Fibroblast of peridontal ligament (primary cell): Measurements from ENCODE around the gene ZNF148.

Experiments
- DNase-seq: peaks from one replicate; pipeline ENCODE4 v3.0.0-alpha.2; 2010; ENCODE audit errors: extremely low read depth

The ZNF148 gene

GRCh38 chr3:125332504-125332903, 42.6 kb downstream of the ZNF148 start:
- no peak for DNase-seq

DNA sequence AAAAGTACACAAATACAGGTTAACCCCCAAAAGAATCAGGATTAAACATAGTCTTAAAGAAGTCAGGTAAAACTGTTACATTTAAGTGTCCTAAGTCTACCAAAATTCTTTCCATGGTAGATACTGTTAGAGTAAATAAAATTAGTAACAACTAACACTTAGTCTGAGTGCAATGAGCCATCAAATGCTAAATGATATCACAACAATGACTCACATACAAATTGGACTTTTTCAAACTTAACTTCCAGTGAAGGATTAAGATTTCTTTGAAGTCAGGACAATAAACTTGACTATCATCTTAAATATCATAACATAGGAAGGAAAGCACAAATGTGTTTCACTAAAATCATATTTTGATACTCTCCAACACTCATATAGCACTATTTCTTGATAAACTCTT, 43.9 kb downstream of the ZNF148 start:
- DNase-seq: no peak

DNA sequence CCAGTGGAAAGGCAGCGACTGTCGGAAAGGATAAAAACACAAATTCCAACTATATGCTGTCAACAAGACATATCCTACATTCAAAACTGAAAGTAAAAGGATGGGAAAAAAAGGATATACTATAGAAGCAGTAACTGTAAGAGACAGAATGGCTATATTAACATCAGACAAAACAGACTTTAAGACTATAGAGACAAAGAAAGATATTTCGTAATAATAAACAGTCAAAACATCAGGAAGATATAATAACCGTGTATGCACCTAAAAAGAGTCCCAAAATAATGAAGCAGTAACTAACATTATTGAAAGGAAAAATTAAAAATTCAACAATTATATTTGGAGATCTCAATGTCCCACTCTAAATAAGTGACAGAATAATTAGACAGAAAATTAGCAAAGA, 48.2 kb downstream of the ZNF148 start:
- no peak for DNase-seq

GRCh38 chr3:125325746-125326145, 49.4 kb downstream of the ZNF148 start:
- DNase-seq: no peak

DNA sequence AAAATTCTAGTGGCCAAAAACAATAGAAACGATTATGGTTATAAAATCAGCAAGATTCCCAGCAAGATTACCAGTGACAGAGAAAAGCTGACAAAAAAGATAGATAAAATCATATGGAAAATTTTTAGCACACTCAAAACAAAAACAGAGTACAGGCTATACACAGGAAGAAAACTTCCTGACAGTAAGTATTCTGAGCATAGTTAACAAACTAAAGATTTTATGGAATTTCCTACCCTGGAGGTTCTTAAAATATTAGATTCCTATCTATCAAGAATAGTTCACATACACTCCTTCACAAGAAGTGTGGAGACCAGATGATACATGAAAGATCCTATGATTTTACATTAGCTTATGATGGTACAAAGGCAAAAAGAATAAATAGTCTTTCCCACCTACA, 50.8 kb downstream of the ZNF148 start:
- no peak for DNase-seq

GRCh38 chr3:125322917-125323316, 52.2 kb downstream of the ZNF148 start:
- no peak for DNase-seq

DNA sequence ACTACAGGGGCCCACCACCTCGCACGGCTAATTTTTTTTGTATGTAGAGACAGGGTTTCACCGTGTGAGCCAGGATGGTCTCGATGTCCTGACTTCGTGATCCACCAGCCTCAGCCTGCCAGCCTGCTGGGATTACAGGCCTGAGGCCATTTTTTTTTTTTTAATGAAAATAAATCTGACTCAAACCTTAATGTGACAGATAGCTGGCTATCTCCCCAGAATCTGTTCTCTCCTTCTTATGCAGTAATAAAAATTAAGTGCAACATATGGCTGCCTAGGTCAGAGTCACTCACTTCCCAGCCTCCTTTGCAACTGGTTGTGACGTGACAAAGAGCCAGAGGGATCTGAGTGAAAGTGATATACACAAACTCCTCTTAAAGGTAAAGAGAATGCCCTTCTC, 53.0 kb downstream of the ZNF148 start:
- no peak for DNase-seq

DNA sequence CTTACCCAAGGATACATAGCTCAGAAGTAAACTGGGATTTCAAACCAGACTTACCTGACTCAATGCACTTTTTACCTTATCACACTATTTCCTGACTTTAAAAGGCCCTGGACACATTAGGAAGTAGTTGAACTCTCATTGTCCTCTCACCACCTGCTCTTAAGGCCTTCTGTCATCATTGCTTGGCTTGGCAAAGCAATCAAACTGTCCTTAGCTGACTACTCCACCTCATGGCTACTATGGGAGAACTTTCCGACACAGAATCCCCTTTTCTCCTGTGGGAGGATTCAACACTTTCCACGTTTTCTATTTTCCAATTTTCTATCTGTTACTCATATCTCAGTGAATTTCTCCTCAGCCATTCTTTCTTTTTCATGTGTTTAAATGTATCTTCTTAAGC, 55.4 kb downstream of the ZNF148 start:
- DNase-seq: no peak

- DNase-seq: no peak
Measured at GRCh38 chr3:125318871-125319270, 56.3 kb downstream of the ZNF148 start.

DNA sequence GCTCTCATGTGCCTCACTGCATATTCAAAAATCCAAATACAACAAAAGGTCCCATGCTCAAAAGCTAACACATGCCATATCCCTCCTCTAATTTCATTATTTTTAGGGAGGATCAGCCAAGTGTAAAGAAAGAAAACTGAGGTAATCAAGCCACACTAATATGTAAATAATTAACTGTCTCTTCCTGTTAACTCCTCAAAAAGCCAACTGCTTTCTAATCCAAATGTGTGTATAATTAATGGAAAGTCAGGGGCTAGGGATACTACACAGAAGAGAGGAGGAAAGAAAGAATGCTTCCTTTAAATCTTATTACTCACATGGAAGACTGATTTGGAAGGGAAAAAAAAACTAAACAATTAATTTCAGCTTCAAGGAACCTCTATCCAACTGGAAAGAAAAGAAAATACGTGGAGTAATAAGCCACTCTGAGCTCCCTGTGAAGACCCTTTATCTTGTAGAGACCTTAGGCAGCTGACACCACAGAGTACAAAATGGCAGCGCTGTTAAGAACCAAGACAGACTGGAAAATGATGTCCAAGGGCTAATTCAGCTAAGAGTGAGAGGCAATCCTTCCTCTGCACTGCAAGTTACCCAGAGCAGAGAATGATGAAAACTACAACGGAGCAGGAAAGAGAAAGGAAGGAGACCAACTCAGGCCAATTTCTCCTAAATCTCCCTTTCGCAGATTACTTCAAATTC, 56.8 kb downstream of the ZNF148 start:
- DNase-seq: no peak

- DNase-seq: no peak
Measured at GRCh38 chr3:125317761-125318160, 57.4 kb downstream of the ZNF148 start.

- DNase-seq: no peak
Measured at GRCh38 chr3:125316949-125317348, 58.2 kb downstream of the ZNF148 start.

DNA sequence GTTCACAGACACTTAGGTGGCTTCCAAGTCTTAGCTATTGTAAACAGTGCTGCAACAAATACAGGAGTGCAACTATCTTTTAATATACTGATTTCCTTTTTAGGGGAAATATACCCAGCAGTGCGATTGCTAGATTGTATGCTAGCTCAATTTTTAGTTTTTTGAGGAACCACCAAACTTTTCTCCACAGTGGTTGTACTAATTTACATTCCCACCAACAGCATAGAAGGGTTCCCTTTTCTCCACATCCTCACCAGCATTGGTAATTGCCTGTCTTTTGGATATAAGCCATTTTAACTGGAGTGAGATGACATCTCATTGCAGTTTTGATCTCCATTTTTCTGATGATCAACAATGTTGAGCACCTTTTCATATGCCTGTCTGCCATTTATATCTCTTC, 58.9 kb downstream of the ZNF148 start:
- DNase-seq: no peak

DNA sequence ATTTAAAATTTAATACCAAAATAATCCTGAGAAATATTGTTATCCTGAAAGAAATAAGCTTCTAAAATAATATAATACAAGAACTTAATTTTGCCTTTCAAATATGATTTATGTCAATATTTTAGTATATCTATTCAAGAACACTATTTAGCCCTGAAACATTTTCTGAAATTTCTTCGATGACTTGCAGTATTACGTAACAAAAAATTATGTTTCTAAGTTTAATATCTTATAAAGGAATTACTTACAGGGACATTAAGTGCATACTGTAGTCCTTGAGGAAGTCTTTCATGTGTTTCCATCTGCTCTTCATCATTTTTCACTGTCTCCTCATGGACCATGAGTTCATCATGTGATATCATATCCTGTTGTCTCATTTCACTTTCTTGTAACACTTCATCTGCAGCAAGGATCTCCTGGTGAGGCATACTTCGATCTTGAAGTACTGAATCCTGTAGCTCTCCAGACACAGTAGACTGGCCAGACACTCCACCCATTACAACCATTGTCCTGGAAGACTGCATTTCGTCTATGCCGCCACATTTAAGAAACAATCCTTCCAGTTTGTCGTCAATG, 62.0 kb downstream of the ZNF148 start:
- DNase-seq: no peak

DNA sequence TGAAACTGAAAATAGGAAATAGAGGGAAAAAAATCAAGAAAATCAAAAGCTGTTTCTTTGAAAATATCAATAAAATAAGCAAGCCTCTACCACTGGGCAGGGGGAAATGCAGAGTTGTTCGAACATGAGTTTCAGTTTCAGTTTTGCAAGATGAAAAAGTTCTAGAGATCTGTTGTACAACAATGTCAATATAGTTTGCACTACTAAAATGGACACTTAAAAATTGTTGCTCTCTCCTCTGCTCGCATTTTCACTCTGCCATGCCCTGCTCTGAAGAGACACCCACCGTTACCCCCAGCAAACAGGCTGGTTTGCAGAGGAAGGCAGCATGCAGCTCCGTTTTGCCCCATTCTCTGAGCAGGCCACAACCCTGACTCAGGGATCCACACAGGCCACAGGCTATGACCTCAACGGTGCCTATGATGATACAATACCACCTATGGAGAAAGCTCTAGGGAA, 64.5 kb downstream of the ZNF148 start:
- no peak for DNase-seq

GRCh38 chr3:125309476-125309875, 65.6 kb downstream of the ZNF148 start:
- DNase-seq: no peak

DNA sequence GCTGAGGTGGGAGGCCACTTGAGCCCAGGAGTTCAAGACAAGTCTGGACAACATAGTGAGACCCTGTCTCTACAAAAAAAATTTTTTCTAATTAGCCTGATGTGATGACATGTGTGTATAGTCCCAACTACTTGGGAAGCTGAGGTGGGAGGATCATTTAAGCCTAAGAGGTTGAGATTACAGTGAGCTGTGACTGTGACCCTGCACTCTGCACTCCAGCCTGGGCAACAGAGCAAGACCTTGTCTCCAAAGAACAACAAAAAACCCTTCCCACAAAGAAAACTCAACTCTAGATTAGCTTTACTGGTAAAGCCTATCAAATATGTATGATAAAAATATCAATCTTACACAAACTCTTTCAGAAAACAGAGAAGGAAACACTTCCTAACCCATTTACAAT, 68.5 kb downstream of the ZNF148 start:
- DNase-seq: no peak

DNA sequence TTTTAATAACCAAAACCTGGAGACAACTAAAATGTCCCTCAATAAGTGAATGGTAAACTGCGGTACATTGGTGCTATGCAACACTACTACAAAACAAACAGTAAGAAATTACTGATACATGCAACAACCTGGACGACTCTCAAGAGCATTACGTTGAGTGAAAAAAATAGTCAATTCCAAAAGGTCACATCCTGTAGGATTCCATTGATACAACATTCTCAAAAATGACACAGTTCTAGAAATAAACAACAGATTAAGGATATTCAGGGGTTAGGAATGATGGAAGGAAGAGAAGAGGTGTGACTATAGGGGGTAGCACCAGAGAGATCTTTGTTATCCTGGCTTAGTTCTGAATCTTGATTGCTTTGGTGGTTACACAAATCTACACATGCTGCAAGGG, 72.2 kb downstream of the ZNF148 start:
- DNase-seq: no peak

- peak; percentile 83 for DNase-seq
Measured at GRCh38 chr3:125300416-125300815, 74.7 kb downstream of the ZNF148 start.

- no peak for DNase-seq
Measured at GRCh38 chr3:125294411-125294810, 80.7 kb downstream of the ZNF148 start.

GRCh38 chr3:125292015-125292414, 83.1 kb downstream of the ZNF148 start:
- no peak for DNase-seq

DNA sequence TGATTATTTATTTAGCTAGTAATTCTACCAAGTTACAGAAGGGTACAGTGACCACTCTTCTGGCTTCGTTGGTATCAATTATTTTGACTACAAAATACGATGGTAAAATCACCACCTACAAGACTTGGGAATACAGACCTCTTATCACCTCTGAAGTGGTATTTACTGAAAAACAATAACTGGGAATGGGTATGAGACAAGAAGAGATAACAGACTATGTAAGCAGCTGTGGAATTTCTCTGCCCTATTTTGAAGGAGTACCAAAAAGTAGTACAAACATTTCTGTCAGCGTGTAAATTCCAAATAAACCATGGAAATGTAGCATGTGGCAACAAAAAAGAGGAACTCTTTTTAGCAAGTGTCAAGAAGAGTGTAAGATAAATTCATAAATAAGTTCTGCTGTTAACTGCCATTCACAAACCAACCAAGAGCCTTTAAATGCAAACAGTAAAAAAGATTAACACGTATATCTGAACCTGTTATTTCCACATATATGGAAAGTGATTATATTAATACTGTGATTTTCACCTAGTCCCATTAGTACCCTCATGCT, 85.6 kb downstream of the ZNF148 start:
- DNase-seq: no peak

- DNase-seq: no peak
Measured at GRCh38 chr3:125287248-125287647, 87.9 kb downstream of the ZNF148 start.

DNA sequence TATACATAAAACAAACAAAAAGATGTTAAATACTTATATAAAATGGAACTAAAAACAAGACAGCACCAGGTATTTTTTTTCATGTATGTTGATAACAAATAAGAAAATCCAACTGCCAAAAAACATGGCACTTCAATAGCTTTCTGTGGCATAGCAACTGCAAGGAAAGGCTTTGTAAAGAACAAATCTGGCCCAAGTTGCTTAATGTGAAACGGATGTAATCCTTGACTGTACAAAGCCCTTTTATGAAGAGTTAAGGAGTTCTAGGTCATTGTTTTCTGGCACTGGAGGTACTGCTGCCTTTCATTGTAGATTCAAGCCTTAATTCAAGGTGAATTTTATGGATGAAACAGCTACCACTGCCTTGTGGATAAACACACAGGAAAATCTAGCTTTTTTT, 93.7 kb downstream of the ZNF148 start:
- DNase-seq: no peak
